ENCODE data around the gene DNAH14.
"Not testable (repeated sequence)": the region's sequence is repeated elsewhere in the genome, so short reads cannot be mapped to it uniquely, and the experiment has no call there.

Gene DNAH14

GRCh38 chr1:225277445-225277844, 348.0 kb downstream of the DNAH14 start:
- DNase-seq, result no peak

GRCh38 chr1:225280563-225280962, 351.1 kb downstream of the DNAH14 start:
- no peak for DNase-seq

GRCh38 chr1:225290244-225290643, 360.8 kb downstream of the DNAH14 start:
- DNase-seq, result no peak

GRCh38 chr1:225299624-225300023, 370.1 kb downstream of the DNAH14 start:
- no peak for DNase-seq

GRCh38 chr1:225300381-225300780, 370.9 kb downstream of the DNAH14 start:
- DNase-seq, result no peak

DNA sequence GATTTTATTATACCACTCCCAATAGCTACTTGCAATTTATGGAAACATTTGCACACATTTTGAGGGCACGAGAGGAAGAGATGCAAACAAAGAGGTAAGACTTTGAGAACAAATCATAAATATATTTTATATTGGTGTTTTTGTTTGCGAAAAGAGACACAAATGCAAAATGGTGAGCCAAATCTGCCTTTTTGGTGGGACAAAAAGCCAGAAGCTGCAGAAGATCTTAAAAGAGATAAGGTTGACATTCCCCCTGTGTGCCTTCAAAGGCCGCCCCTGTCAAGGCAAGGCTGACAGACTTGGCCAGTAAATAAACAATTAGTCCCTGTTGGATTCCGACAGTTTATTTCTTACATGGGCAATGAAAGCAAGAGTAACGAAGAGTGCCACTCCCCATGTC, 375.5 kb downstream of the DNAH14 start:
- no peak for DNase-seq

DNA sequence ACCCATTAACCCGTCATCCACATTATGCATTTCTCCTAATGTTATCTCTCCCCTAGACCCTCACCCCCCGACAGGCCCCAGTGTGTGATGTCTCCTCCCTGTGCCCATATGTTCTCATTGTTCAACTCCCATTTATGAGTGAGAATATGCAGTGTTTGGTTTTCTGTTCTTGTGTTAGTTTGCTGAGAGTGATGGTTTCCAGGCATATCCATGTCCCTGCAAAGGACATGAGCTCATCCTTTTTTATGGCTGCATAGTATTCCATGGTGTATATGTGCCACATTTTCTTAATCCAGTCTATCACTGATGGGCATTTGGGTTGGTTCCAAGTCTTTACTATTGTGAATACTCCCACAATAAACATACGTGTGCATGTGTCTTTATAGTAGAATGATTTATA, 381.1 kb downstream of the DNAH14 start:
- DNase-seq, result not testable (repeated sequence)

- peak; percentile 27 for DNase-seq
Observed at GRCh38 chr1:225318706-225319575, 389.5 kb downstream of the DNAH14 start.

DNA sequence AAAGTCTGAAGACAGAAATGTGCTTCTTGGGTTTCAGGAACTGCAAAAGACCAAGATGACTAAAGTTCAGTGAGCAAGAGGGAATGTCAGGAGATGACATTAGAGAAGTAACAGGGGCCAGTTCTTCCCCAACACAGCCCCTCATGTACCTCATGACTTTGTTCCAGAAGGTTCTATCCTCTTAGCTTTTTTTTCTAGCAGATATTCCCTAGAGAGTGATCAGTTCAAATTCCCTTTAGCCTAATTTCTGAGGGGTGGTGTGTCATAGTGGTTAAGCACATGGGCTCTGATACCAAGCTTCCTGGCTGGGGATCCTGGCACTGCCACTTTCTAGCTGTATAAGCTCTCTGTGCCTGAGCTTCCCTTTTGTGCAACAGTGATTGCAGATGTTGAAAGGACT, 390.4 kb downstream of the DNAH14 start:
- DNase-seq, result no peak

DNA sequence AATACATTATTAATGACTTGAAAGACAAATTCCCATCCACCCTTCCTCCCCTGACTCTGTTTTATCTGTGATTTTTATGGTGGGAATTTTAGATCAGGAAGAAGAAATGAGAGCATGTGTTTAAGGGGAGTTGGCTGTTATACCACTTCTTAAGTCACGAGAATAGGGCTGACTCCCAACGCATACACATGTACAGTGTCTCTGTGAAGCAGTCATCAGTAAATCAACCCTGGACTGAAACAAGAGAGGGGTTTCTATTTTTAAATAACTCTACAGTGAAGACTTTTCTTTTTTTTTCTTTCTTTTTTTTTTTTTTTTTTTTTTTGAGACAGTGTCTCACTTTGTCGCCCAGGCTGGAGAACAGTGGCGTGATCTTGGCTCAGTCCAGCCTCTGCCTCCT, 392.3 kb downstream of the DNAH14 start:
- DNase-seq, result no peak

GRCh38 chr1:225329041-225329440, 399.6 kb downstream of the DNAH14 start:
- no peak for DNase-seq

- not testable (repeated sequence) for DNase-seq
Observed at GRCh38 chr1:225329996-225330395, 400.5 kb downstream of the DNAH14 start.

DNA sequence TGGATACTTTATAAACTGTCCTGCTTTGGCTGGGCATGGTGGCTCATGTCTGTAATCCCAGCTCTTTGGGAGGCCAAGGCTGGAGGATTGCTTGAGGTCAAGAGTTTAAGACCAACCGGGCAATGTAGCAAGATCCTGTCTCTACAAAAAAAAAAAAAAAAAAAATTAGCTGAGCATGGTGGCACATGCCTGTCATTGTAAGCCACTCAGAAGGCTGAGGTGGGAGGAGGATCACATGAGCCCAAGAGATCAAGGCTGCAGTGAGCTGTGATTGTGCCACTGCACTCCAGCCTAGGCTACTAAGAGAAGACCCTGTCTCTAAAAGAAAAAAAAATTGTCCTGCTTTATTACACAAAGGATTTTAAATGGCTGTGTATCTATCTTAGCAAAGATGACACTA, 403.2 kb downstream of the DNAH14 start:
- DNase-seq, result no peak

DNA sequence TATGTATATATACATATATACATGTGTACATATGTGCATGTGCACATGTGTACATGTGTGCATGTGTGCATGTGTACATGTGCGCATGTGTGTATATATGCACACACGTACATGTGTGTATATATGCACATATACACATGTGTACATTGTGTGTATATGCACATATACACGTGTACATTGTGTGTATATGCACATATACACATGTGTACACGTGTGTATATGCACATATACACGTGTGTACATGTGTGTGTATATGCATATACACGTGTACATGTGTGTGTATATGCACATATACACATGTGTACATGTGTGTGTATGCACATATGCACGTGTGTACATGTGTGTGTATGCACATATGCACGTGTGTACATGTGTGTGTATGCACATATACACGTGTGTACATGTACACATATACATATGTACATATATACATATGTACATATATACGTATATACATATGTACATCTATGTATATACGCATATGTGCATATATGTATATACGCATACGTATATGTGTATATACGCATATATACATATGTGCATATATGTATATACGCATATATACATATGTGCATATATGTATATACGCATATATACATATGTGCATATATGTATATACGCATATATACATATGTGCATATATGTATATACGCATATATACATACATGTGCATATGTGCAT, 405.8 kb downstream of the DNAH14 start:
- DNase-seq, result not testable (repeated sequence)

DNA sequence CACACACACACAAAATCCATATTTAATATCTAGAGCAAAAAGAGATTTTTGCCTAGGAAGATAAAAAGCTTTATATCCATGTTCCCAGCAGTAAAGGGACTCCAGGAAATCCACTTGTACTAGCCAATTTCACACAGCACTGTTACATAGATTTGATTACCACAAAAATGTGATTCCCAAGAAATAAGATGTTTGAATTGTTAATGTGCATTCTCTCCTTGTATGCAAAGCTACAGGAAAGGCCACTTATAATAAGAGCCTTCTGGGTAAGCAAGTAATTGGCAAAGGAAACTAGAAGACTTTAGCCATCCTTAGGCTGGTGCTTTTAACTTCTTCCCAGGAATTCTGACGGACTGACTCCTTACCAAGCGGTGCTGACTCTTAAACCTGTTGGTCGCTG, 409.1 kb downstream of the DNAH14 start:
- DNase-seq, result no peak

DNA sequence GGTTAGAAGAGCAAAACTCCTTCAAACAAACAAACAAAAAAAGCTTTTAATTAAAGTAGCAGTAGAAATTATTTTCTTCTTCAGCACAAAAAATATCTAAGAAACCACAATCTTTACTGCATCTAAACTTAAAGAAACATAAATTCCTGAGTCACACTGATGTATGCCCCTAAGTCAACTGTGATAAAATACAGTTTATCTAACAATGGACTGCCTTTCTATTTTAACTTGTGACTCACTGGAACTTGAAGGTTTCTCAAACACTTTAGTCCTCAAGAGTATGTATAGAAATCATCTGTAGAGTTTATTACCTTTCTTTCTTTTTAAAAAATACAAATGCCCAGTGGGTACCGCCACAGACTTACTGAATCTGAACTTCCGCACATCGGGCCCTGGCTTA, 412.2 kb downstream of the DNAH14 start:
- DNase-seq, result no peak

DNA sequence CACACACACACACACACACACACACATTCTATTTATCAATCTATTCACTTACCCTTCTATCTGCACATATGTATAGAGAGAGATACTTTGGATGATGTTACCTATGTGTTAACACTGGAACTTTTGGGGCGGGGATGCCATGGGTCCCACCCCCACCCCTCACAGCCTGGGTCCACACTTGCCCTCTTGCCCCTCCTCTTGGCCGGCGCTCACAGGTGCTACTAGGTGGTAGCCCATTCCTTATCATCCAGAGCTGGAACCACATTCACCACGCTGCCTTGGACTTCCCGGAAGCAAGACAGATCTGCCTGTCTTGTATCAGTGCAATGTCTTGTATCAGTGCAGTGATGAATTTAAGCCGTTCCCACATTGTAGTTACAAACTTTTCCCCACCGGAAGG, 413.2 kb downstream of the DNAH14 start:
- no peak for DNase-seq

DNA sequence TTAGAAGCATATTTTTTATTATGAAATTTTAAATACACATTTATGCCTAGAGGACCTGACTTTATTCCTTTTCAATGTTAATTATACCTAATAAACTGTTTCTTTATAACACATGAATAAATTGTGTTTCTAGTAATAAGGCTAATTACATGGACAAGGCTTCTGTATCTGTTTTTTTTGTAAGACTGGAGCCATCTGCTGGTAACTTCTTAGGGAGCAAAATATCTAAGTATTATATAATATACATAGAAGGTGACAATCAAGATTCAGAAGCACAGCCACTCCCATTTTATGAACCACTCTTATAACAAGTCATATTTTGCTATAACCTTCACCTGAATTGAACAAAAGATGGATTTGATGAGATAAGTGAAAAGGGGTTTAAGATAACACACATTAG, 414.1 kb downstream of the DNAH14 start:
- DNase-seq, result no peak

GRCh38 chr1:225347123-225347683, 417.7 kb downstream of the DNAH14 start:
- no peak for DNase-seq

- no peak for DNase-seq
Observed at GRCh38 chr1:225348400-225348799, 418.9 kb downstream of the DNAH14 start.

DNA sequence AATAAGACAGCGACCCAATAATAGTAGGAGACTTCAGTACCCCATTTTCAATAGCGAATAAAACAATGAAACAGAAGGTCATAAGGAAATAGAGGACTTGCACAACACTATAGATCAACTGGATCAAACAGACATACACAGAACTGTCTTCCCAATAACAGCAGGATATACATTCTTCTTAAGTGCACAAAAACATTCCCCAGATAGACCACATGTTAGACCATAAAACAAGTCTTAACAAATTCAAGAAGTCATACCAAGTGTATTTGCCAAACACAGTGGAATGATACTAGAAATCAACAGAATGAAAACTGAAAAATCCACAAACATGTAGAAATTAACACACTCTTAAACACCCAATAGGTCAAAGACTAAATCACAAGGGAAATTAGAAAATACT, 420.4 kb downstream of the DNAH14 start:
- no peak for DNase-seq

DNA sequence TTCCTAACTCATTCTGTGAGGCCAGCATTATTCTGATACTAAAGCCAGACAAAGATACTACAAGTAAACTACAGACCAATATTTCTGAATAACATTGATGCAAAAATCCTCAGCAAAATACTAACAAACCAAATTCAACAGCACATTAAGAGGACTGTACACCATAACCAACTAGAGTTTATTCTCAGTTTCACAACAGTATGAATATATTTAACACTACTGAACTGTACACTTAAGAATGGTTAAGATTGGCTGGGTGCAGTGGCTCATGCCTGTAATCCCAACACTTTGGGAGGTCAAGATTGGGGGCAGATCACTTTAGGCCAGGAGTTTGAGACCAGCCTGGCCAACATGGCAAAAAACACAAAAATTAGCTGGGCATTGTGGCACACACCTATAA, 421.4 kb downstream of the DNAH14 start:
- no peak for DNase-seq

DNA sequence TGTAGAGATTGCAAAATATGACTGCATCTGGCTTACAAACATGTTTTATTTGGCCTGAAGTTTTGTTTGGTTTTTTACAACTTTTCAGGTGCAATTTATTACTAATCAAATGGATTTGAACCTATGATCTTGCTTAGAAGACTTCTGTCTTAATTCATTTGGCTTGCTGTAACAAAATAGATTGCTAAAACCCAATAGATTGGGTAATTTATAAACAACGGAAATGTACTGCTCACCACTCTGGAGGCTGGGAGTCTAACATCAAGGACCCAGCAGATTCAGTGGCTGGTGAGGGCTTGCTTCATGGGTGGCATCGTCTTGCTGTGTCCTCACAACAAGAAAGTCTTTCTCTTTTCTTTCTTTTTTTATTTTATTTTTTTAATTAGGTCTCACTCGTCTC, 425.4 kb downstream of the DNAH14 start:
- no peak for DNase-seq

- no peak for DNase-seq
Observed at GRCh38 chr1:225355863-225356262, 426.4 kb downstream of the DNAH14 start.

All from NCI-H146 (cell line).